ENCODE measurements around the gene CHST10. TPM values are rescaled to one million over a fixed set of nuclear protein-coding genes. Genes with fewer than 3 reads are reported as not detected.

CHST10 gene
- total and polyA plus RNA-seq, 2 donors (not counting 3 experiments of a cell fraction or from before 2014, with no cell fraction given): 11.1 to 12.3 TPM

GRCh38 chr2:100413571-100413970 lies 3.9 kb downstream of the CHST10 start:
- Histone ChIP-seq H3K79me2 (ENCODE audit: control insufficient read depth, insufficient read depth, low read length) (peaks cover 5% of the 10 kb centered on the region), H4K20me1 (replicated peaks; ENCODE audit: control insufficient read depth, extremely low read depth, insufficient read depth, low read length) (no peaks in the 10 kb centered on the region), H3K9me1 (replicated peaks; ENCODE audit: control insufficient read depth, extremely low read depth, insufficient read depth, low read length) (no peaks in the 10 kb centered on the region), H3K27ac (ENCODE audit: insufficient read depth, low read depth, low read length) (no peak overlapping the region), H3K9ac (replicated peaks; ENCODE audit: extremely low read depth, insufficient read depth, low read length) (no peak overlapping the region), H3K4me1 (ENCODE audit: control insufficient read depth, extremely low read depth, insufficient read depth, low read length) (peaks cover 5% of the 10 kb centered on the region), H3K27me3 (ENCODE audit: control insufficient read depth in 2 of 2, insufficient read depth in 2 of 2, low read length in 2 of 2) (no peaks in the 10 kb centered on the region), H2AFZ (ENCODE audit: low read depth, low read length) (no peak overlapping the region), H3K9me3 (replicated peaks; ENCODE audit: control insufficient read depth, insufficient read depth, low read length) (no peaks in the 10 kb centered on the region), H3K4me2 (ENCODE audit: insufficient read depth, low read length) (no peak overlapping the region), H3K4me3 (replicated peaks in 1 of 3; ENCODE audit: insufficient read depth in 1 of 3, low read depth in 1 of 3, low read length in 3 of 3) (no peak overlapping the region), H3K36me3 (ENCODE audit: control insufficient read depth in 2 of 2, extremely low read depth in 1 of 2, insufficient read depth in 2 of 2, low read length in 2 of 2) (peaks cover 0 to 3% of the 10 kb centered on the region in 2 experiments)
- ChIA-PET CTCF (interaction anchor here (1.3 to 2.7 kb wide), 3 partner anchors 9 to 151 kb away, joined by 3 to 12 read pairs (median 6); no protein-coding TSS in a partner anchor), POLR2A (no interaction called here)
- BruUV-seq (replicated peaks): no TSS peak
- intact Hi-C loops (cut with micrococcal nuclease): no loop called here
- TF ChIP-seq MYC (IDR thresholded peaks at IDR 0.05; ENCODE audit: low read depth, low read length) (no peak), POLR2A (IDR thresholded peaks at IDR 0.05; ENCODE audit: low read depth, low read length) (no peak), EZH2 (IDR thresholded peaks at IDR 0.05; ENCODE audit: borderline replicate concordance, low read depth, low read length, severe bottlenecking) (no peak), POLR2AphosphoS5 (IDR thresholded peaks at IDR 0.05; ENCODE audit: insufficient read depth, low read depth, low read length) (no peak), GATA2 (IDR thresholded peaks at IDR 0.05; ENCODE audit: insufficient read depth, insufficient read length, low read depth, low read length) (no peak), CTCF (IDR thresholded peaks at IDR 0.05; ENCODE audit: extremely low read depth in 1 of 2, insufficient read depth in 1 of 2, low read depth in 1 of 2, low read length in 2 of 2) (no peak), JUN (IDR thresholded peaks at IDR 0.05; ENCODE audit: borderline replicate concordance, insufficient read depth, insufficient read length, low read depth) (no peak), FOS (IDR thresholded peaks at IDR 0.05; ENCODE audit: borderline replicate concordance, insufficient read depth, low read length) (no peak)
- dilution Hi-C loops (cut with MboI; ENCODE audit: extremely low pct_ligation_motif_present, low sequenced_read_pairs): no loop called here
- DNase-seq (ENCODE audit: low read depth, low spot score) (no peak), FAIRE-seq (no peak)

All from endothelial cell of umbilical vein (primary cell).